AG04449 (cell line): ENCODE results near the gene MRPL14.
"Not testable (repeated sequence)": the region's sequence is repeated elsewhere in the genome, so short reads cannot be mapped to it uniquely, and the experiment has no call there.

ENCODE experiments used
- CTCF ChIA-PET: fragments of 350-600 bp; formaldehyde crosslinking; extraction: SDS; loops from one replicate; lab custom pipeline; 2021; ENCODE audit warnings: antibody characterized with exemption; lab: Yijun Ruan, JAX
- POLR2A ChIA-PET: fragments of 400-600, 350-600 bp; formaldehyde crosslinking; extraction: SDS; loops from one replicate; lab custom pipeline; 2020; ENCODE audit warnings: antibody characterized with exemption, inconsistent platforms; lab: Yijun Ruan, JAX
- DNase-seq: peaks from one replicate; pipeline ENCODE4 v3.0.0-alpha.2; 2010; ENCODE audit warnings: low read depth, low spot score
- H3K4me3 ChIP-seq: 2 replicates; pipeline ENCODE4 v1.5.1; 2011; ENCODE audit warnings: low read depth, mild to moderate bottlenecking, control low read depth, low read length
- CTCF ChIP-seq: IDR thresholded peaks from one replicate; pipeline ENCODE4 v1.5.1; 2011; ENCODE audit warnings: mild to moderate bottlenecking, moderate library complexity, low read length, control low read depth, inconsistent platforms; ENCODE audit not compliant: insufficient read depth; ENCODE audit errors: missing control alignments

The MRPL14 gene

GRCh38 chr6:44145839-44146238 is 18.6 kb upstream of the MRPL14 start:
- ChIA-PET POLR2A (no interaction called here), CTCF (interaction anchor here (0.6 to 1.6 kb wide), 4 partner anchors 10 to 107 kb away, joined by 3 to 6 read pairs (median 4); no protein-coding TSS in a partner anchor)
- no peak for TF ChIP-seq CTCF
- no peak overlapping the region for H3K4me3 ChIP-seq
- no peak for DNase-seq

- DNase-seq, POLR2A ChIA-PET: not testable (repeated sequence)
- CTCF ChIA-PET, result interaction anchor here (0.8 to 2.3 kb wide), 7 partner anchors 9 to 48 kb away, joined by 3 to 18 read pairs (median 6); no protein-coding TSS in a partner anchor
Measured at GRCh38 chr6:44144536-44144935, 17.3 kb upstream of the MRPL14 start.

GRCh38 chr6:44143731-44144130 is 16.5 kb upstream of the MRPL14 start:
- POLR2A ChIA-PET, result no interaction called here
- DNase-seq, result no peak
- H3K4me3 ChIP-seq, result no peak overlapping the region
- CTCF ChIA-PET, result interaction anchor here (0.8 to 2.3 kb wide), 6 partner anchors 10 to 47 kb away, joined by 3 to 18 read pairs (median 6); no protein-coding TSS in a partner anchor
- TF ChIP-seq CTCF, result no peak

More at GRCh38 chr6:44144536-44144935, 17.3 kb upstream of the MRPL14 start:
- H3K4me3 ChIP-seq, result not testable (repeated sequence)

- CTCF ChIA-PET, result interaction anchor here (0.7 to 2.8 kb wide), 4 partner anchors 10 to 540 kb away, joined by 4 to 13 read pairs (median 6); no protein-coding TSS in a partner anchor
- no peak for DNase-seq
- no peak overlapping the region for H3K4me3 ChIP-seq
- TF ChIP-seq CTCF, result no peak
- POLR2A ChIA-PET, result no interaction called here
Measured at GRCh38 chr6:44142835-44143234, 15.6 kb upstream of the MRPL14 start.

GRCh38 chr6:44139351-44139743 is 12.1 kb upstream of the MRPL14 start:
- CTCF ChIA-PET, result interaction anchor here (1.0 to 2.8 kb wide), 2 partner anchors 12 to 14 kb away, joined by 3 to 14 read pairs; no protein-coding TSS in a partner anchor
- DNase-seq, result no peak
- TF ChIP-seq CTCF, result no peak
- no peak overlapping the region for H3K4me3 ChIP-seq
- POLR2A ChIA-PET, result no interaction called here

GRCh38 chr6:44138717-44139350 is 11.6 kb upstream of the MRPL14 start:
- no peak overlapping the region for H3K4me3 ChIP-seq
- TF ChIP-seq CTCF, result no peak
- ChIA-PET CTCF (interaction anchor here (1.0 to 2.8 kb wide), 4 partner anchors 9 to 14 kb away, joined by 3 to 14 read pairs (median 8); no protein-coding TSS in a partner anchor), POLR2A (no interaction called here)
- no peak for DNase-seq
